Stimulated activated CD4-positive, alpha-beta T cell treated with anti-CD3 and anti-CD28 coated beads, TNF-alpha, amount 100 ng/mL, for 1 hour (primary cell): Measurements from ENCODE around the gene NEU4.
"Not testable (repeated sequence)": the region's sequence is repeated elsewhere in the genome, so short reads cannot be mapped to it uniquely, and the experiment has no call there.

Source experiments
- DNase-seq, 3 donors: peaks; one replicate each; pipeline ENCODE4 v3.0.0-alpha.2; 2020; ENCODE audit warnings: low read depth in 3 of 3, low spot score in 1 of 3

The NEU4 gene

GRCh38 chr2:241774419-241775222, 34.4 kb upstream of the NEU4 start:
- no peak for DNase-seq

GRCh38 chr2:241775223-241776177, 33.5 kb upstream of the NEU4 start:
- no peak for DNase-seq

GRCh38 chr2:241776336-241777169, 32.4 kb upstream of the NEU4 start, which contains the start of gene GAL3ST2:
Gene GAL3ST2, plus strand, starts transcription at chr2:241776822. Its CDS starts 134 bp downstream, at chr2:241776956.
- no peak for DNase-seq

GRCh38 chr2:241777170-241777685, 31.8 kb upstream of the NEU4 start:
- DNase-seq: no peak

- no peak for DNase-seq
Observed at GRCh38 chr2:241777686-241778627, 31.0 kb upstream of the NEU4 start.

GRCh38 chr2:241780939-241781569, 27.9 kb upstream of the NEU4 start:
- DNase-seq: no peak

- not testable (repeated sequence) for DNase-seq
Observed at GRCh38 chr2:241782053-241782452, 26.9 kb upstream of the NEU4 start.

- DNase-seq: no peak
Observed at GRCh38 chr2:241788135-241788534, 20.9 kb upstream of the NEU4 start.

- DNase-seq: no peak
Observed at GRCh38 chr2:241788572-241788971, 20.4 kb upstream of the NEU4 start.

GRCh38 chr2:241791385-241791784, 17.6 kb upstream of the NEU4 start:
- DNase-seq: not testable (repeated sequence)

- DNase-seq: no peak
Observed at GRCh38 chr2:241793385-241793784, 15.6 kb upstream of the NEU4 start.

GRCh38 chr2:241794250-241794823, 14.7 kb upstream of the NEU4 start:
- no peak for DNase-seq

GRCh38 chr2:241795021-241795999, 13.7 kb upstream of the NEU4 start:
- DNase-seq: no peak

- DNase-seq: no peak
Observed at GRCh38 chr2:241796209-241796608, 12.8 kb upstream of the NEU4 start.

GRCh38 chr2:241796610-241797138, 12.3 kb upstream of the NEU4 start:
- DNase-seq: no peak

- no peak for DNase-seq
Observed at GRCh38 chr2:241797441-241798080, 11.4 kb upstream of the NEU4 start.

GRCh38 chr2:241798081-241798630, 10.8 kb upstream of the NEU4 start:
- DNase-seq: no peak
